ENCODE results near the gene VCL.

Gene VCL

GRCh38 chr10:73979809-73980433 is 18.0 kb upstream of the VCL start:
- Histone ChIP-seq H3K4me1 (no peaks in the 10 kb centered on the region), H3K36me3 (no peaks in the 10 kb centered on the region), H3K9me3 (no peaks in the 10 kb centered on the region), H3K4me3 (ENCODE audit: low read depth, low read length) (no peak overlapping the region), H3K27me3 (no peaks in the 10 kb centered on the region)
- DNase-seq = no peak
- TF ChIP-seq CTCF (IDR thresholded peaks at IDR 0.05; ENCODE audit: low read depth, low read length) = no peak

DNA sequence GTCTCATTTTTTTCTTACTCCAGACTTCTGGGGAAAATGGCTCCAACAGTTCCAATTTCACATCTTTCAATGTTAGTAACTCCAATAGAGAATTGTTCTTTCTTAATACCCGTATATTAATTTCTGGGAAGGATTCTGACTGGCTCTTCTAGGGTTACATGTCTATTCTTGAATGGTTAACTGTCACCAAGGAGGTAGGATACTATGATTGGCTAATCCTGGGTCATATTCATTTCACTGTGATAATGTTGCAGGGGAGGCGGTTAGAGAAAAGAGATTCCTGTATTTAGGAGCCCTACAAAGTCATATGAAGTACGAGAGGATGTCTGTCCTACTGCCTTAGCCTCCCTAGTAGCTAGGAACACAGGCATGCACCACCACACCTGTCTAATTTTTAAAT is 16.1 kb upstream of the VCL start:
- H3K4me1 ChIP-seq = no peaks in the 10 kb centered on the region
- TF ChIP-seq CTCF (IDR thresholded peaks at IDR 0.05; ENCODE audit: low read depth, low read length) = no peak
- H3K4me3 ChIP-seq (ENCODE audit: low read depth, low read length) = no peak overlapping the region
- DNase-seq = no peak
- no peaks in the 10 kb centered on the region for H3K9me3 ChIP-seq
- no peaks in the 10 kb centered on the region for H3K36me3 ChIP-seq
- no peaks in the 10 kb centered on the region for H3K27me3 ChIP-seq

DNA sequence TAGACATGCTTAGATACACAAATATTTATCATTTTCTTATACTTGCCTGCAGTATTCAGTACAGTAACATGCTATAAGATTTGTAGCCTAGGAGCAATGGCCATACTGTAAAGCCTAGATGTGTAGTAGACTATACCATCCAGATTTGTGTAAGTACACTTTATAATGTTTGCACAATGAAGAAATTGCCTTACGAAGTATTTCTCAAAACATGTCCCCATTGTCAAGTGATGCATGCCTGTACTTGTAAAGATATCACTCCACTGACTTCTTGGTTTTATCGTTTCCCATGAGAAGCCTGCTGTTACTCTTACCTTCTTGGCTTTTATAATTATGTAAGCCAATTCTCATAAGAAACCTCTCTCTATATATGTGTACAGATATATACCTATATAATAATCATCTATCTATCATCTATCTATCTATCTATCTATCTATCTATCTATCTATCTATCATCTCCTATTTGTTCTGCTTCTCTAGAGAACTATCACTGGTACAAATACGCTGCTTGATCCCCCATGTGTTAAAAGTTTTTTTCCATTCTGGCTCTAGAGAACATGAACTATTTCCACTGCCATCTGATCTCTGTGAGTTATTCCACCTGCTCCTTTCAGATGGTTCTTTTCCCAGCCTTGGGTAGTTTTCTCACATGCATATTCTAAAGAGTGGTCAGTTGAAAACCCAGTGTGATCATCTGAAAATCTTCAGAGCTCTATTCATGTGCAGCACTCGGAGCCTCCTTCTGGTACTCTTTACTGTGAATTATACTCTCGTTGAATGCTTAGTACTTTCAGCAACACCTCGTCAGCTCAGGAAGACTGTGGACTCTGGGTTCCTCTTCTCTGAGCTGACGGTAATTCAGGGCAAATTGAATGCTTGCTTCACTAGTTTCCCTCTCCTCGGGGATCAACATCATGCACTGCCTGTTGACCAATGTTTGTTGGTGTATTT is 14.5 kb upstream of the VCL start:
- no peak overlapping the region for H3K4me3 ChIP-seq (ENCODE audit: low read depth, low read length)
- no peak for TF ChIP-seq CTCF (IDR thresholded peaks at IDR 0.05; ENCODE audit: low read depth, low read length)
- H3K36me3 ChIP-seq = no peaks in the 10 kb centered on the region
- H3K9me3 ChIP-seq = no peaks in the 10 kb centered on the region
- H3K27me3 ChIP-seq = no peaks in the 10 kb centered on the region
- no peaks in the 10 kb centered on the region for H3K4me1 ChIP-seq
- DNase-seq = no peak

- no peaks in the 10 kb centered on the region for H3K36me3 ChIP-seq
- no peak for DNase-seq
- no peak overlapping the region for H3K4me3 ChIP-seq (ENCODE audit: low read depth, low read length)
- TF ChIP-seq CTCF (IDR thresholded peaks at IDR 0.05; ENCODE audit: low read depth, low read length) = no peak
- no peaks in the 10 kb centered on the region for H3K9me3 ChIP-seq
- H3K4me1 ChIP-seq = no peaks in the 10 kb centered on the region
- H3K27me3 ChIP-seq = no peaks in the 10 kb centered on the region
Measured at GRCh38 chr10:73989594-73990150, 8.2 kb upstream of the VCL start.

- TF ChIP-seq CTCF (IDR thresholded peaks at IDR 0.05; ENCODE audit: low read depth, low read length) = no peak
- H3K9me3 ChIP-seq = no peaks in the 10 kb centered on the region
- no peaks in the 10 kb centered on the region for H3K4me1 ChIP-seq
- H3K4me3 ChIP-seq (ENCODE audit: low read depth, low read length) = no peak overlapping the region
- H3K36me3 ChIP-seq = no peaks in the 10 kb centered on the region
- H3K27me3 ChIP-seq = no peaks in the 10 kb centered on the region
- no peak for DNase-seq
Measured at GRCh38 chr10:73991203-73991883, 6.6 kb upstream of the VCL start.

Data from BE2C (cell line).